Neutrophil (primary cell): Measurements from ENCODE around the gene TSPAN18.

Experiments
- H3K27ac ChIP-seq: fragments of 200-600 bp; sonication (generic); 2 replicates; pipeline ENCODE4 v1.5.1; 2016; ENCODE audit warnings: mild to moderate bottlenecking, moderate library complexity
- H3K27me3 ChIP-seq: fragments of 200-600 bp; sonication (generic); 2 replicates; pipeline ENCODE4 v1.6.0; 2016; ENCODE audit warnings: mild to moderate bottlenecking
- H3K36me3 ChIP-seq: fragments of 200-600 bp; sonication (generic); 2 replicates; pipeline ENCODE4 v1.5.1; 2017
- H3K4me1 ChIP-seq, 2 experiments: fragments of 200-600 bp in 1 of 2; sonication (generic) in 1 of 2; 1 replicate in 1 of 2; 2 replicates in 1 of 2; pipeline versions ENCODE4 v1.5.1 to v1.6.1; 2013 to 2016; ENCODE audit warnings: low read depth in 1 of 2, low read length in 1 of 2, mild to moderate bottlenecking in 1 of 2, moderate library complexity in 1 of 2; ENCODE audit not compliant: control insufficient read depth in 1 of 2, insufficient read depth in 1 of 2
- H3K4me3 ChIP-seq, 2 experiments: fragments of 200-600 bp in 1 of 2; sonication (generic) in 1 of 2; 1 replicate in 1 of 2; 2 replicates in 1 of 2; pipeline ENCODE4 v1.5.1; 2013 to 2016; ENCODE audit warnings: low read depth in 1 of 2, low read length in 1 of 2, mild to moderate bottlenecking in 1 of 2, moderate library complexity in 1 of 2
- H3K9me3 ChIP-seq: fragments of 200-600 bp; sonication (generic); 2 replicates; pipeline ENCODE4 v1.5.1; 2016
- CTCF ChIP-seq: fragments of 200-600 bp; sonication (generic); IDR thresholded peaks from 2 replicates; pipeline ENCODE4 v1.5.1; 2016; ENCODE audit warnings: antibody characterized with exemption

Gene TSPAN18

GRCh38 chr11:44952500-44953260, 225.9 kb downstream of the TSPAN18 start:
- H3K27me3 ChIP-seq, result no peaks in the 10 kb centered on the region
- no peak for TF ChIP-seq CTCF
- H3K4me3 ChIP-seq, result no peak overlapping the region
- no peaks in the 10 kb centered on the region for H3K9me3 ChIP-seq
- H3K36me3 ChIP-seq, result peaks cover 4% of the 10 kb centered on the region
- H3K4me1 ChIP-seq, result peaks cover 87 to 92% of the 10 kb centered on the region in 2 experiments
- peak overlapping the region; percentile 94 for H3K27ac ChIP-seq

DNA sequence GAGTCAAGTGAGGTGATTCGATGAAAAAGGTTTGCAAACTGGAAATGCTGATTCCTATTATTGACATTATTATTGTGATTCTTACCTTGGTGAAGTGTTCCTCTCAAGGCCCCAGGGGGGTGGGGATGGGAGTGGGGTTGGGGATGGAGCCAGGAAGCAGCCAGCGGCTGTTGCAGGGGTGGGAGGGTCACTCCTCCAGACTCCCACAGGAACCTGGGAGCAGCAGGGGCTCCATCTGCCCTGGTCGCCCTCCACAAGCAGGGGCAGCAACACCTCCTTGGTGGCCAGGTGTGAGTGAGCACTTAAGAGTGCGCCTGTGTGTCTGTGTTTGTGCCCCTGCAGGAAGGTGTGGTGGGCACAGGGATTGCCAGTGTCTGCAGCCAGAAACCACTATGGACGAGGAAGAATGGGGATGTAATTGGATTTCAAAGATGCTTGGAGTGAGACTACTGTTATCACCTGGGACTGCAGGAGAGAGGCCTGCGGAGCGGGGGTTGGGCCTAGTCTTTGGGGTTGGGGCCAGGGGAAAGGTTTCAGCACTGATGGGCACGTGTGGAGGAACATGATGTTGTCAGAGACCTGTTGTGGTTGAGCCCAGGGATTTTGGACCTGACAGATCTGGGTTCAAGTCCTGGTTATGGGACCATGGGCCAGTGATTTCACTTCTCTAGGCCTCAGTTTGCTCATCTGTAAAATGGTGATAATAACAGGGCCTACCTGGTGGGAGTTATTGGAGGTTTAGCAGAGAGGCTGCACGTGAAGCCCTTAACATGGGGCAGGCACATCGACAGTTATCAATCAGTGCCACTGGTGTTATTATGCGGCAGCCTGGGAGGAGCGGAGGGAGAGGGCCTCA, 227.5 kb downstream of the TSPAN18 start:
- H3K4me1 ChIP-seq, result peaks cover 82 to 90% of the 10 kb centered on the region in 2 experiments
- TF ChIP-seq CTCF, result no peak
- H3K4me3 ChIP-seq, result peak overlapping the region; percentile 48 to 54
- peak overlapping the region; percentile 94 for H3K27ac ChIP-seq
- H3K36me3 ChIP-seq, result no peaks in the 10 kb centered on the region
- no peaks in the 10 kb centered on the region for H3K9me3 ChIP-seq
- no peaks in the 10 kb centered on the region for H3K27me3 ChIP-seq

DNA sequence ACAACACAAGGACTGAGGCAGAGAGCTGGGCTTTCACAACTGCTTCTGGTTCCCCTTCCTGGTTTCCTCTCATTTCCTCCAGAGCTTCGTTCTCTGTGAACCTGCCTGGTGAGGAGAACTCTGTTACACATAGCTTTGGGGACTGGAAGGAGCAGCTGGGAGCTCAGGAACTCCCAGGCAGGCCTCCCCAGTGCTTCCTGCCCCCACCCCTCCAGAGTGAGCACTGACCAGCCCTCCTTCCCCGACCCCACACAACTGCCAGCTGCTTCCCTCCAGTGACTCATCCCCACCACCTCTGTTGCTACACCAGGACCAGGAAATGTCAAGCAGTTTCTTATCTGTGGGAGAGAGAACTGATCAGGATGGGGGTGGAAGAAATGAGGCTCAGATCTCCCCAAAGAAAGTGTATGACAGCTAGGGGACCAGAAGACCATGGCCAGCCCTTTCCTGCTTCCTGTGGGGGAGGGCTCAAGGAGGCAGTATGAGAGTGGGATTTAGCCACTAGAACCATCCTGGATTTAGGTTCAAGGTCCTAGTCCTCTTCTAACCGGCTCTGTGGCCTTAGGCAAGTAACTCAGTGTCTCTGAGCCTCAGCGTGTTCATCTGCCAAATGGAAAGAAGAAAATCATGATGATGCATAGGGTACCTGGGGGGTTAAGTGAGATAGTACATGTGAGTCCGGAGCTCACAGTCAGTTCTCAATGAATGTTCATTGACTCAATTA, 228.4 kb downstream of the TSPAN18 start:
- no peaks in the 10 kb centered on the region for H3K27me3 ChIP-seq
- no peaks in the 10 kb centered on the region for H3K9me3 ChIP-seq
- no peaks in the 10 kb centered on the region for H3K36me3 ChIP-seq
- H3K4me3 ChIP-seq, result peak overlapping the region; percentile 48 to 54
- TF ChIP-seq CTCF, result no peak
- H3K4me1 ChIP-seq, result peaks cover 82 to 91% of the 10 kb centered on the region in 2 experiments
- peak overlapping the region; percentile 94 for H3K27ac ChIP-seq

DNA sequence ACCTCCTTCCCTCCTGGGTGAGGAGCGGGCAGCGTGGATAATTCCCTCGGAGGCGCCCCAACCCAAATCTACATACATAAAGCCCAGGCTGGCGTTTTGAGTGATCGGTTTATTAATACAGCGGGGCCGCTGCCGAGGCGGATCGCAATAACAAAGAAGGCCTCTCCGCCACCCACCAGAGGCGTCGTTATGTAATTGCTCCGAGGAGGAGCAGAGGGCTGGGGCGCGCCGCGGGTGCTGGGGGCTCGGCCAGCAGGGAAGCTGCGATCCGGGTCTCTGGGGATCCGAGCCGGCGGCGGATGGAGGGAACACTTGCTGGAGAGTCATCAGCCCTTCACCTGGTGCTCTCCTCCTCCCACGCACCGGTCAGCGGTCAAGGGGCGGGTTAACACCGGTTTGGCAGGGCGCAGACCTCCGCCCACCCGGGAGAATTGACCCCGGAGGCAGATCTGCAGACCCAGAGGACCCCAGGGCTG, 230.3 kb downstream of the TSPAN18 start:
- Histone ChIP-seq H3K4me1 (peaks cover 72 to 76% of the 10 kb centered on the region in 2 experiments), H3K9me3 (no peaks in the 10 kb centered on the region), H3K36me3 (no peaks in the 10 kb centered on the region), H3K27me3 (no peaks in the 10 kb centered on the region), H3K27ac (peak overlapping the region; percentile 94), H3K4me3 (no peak overlapping the region)
- no peak for TF ChIP-seq CTCF

- Histone ChIP-seq H3K36me3 (no peaks in the 10 kb centered on the region), H3K27me3 (no peaks in the 10 kb centered on the region), H3K27ac (no peak overlapping the region), H3K9me3 (no peaks in the 10 kb centered on the region), H3K4me3 (no peak overlapping the region), H3K4me1 (peaks cover 67 to 71% of the 10 kb centered on the region in 2 experiments)
- TF ChIP-seq CTCF, result no peak
These were observed 231.2 kb downstream of the TSPAN18 start for GRCh38 chr11:44957776-44958564.
